BJ (cell line): ENCODE results near the gene FOXP1. TPM values are rescaled to one million over a fixed set of nuclear protein-coding genes. Genes with fewer than 3 reads are reported as not detected.

ENCODE experiments used
- CTCF ChIA-PET: fragments of 350-600 bp; formaldehyde crosslinking; extraction: SDS; loops from one replicate; lab custom pipeline; 2021; ENCODE audit warnings: antibody characterized with exemption, inconsistent platforms; lab: Yijun Ruan, JAX
- POLR2A ChIA-PET: fragments of 300-600 bp; sonication (Branson Sonifier 250); formaldehyde crosslinking; extraction: SDS; loops from one replicate; lab custom pipeline; 2021; ENCODE audit warnings: antibody characterized with exemption; lab: Charles Lee
- DNase-seq: peaks from one replicate; pipeline ENCODE4 v3.0.0-alpha.2; 2011; ENCODE audit warnings: low read depth
- H3K27me3 ChIP-seq: 2 replicates; pipeline ENCODE4 v1.6.0; 2011; ENCODE audit warnings: low read length; ENCODE audit not compliant: control insufficient read depth, insufficient read depth
- H3K36me3 ChIP-seq: 2 replicates; pipeline ENCODE4 v1.5.1; 2011; ENCODE audit warnings: low read length; ENCODE audit not compliant: control insufficient read depth, insufficient read depth
- H3K4me3 ChIP-seq: 2 replicates; pipeline ENCODE4 v1.5.1; 2011; ENCODE audit warnings: low read depth, mild to moderate bottlenecking, control low read depth, low read length
- polyA plus RNA-seq: library from polyadenylated mRNA; depleted of rRNA; stranded (reverse); fragments of >200 nt; gene quantifications from 2 replicates; pipeline ENCODE4 v1.2.3, GENCODE V29; 2011
- TF ChIP-seq, protein P1 (sequence below): IDR thresholded peaks from 2 replicates; pipeline ENCODE4 v1.5.1; 2011; ENCODE audit warnings: low read depth, mild to moderate bottlenecking, control low read depth, inconsistent platforms, low read length, moderate library complexity; ENCODE audit not compliant: insufficient read depth

FOXP1 gene
- polyA plus RNA-seq, 1 experiment = 37.0 TPM

- ChIA-PET CTCF (no interaction called here), POLR2A (no interaction called here)
- Histone ChIP-seq H3K4me3 (no peak overlapping the region), H3K36me3 (no peaks in the 10 kb centered on the region; the same call in 1 of the 2 replicates), H3K27me3 (no peaks in the 10 kb centered on the region)
- TF ChIP-seq, protein P1, sequence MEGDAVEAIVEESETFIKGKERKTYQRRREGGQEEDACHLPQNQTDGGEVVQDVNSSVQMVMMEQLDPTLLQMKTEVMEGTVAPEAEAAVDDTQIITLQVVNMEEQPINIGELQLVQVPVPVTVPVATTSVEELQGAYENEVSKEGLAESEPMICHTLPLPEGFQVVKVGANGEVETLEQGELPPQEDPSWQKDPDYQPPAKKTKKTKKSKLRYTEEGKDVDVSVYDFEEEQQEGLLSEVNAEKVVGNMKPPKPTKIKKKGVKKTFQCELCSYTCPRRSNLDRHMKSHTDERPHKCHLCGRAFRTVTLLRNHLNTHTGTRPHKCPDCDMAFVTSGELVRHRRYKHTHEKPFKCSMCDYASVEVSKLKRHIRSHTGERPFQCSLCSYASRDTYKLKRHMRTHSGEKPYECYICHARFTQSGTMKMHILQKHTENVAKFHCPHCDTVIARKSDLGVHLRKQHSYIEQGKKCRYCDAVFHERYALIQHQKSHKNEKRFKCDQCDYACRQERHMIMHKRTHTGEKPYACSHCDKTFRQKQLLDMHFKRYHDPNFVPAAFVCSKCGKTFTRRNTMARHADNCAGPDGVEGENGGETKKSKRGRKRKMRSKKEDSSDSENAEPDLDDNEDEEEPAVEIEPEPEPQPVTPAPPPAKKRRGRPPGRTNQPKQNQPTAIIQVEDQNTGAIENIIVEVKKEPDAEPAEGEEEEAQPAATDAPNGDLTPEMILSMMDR = no peak
- DNase-seq = no peak
These were observed 416.9 kb downstream of the FOXP1 start for GRCh38 chr3:71166339-71167240.

GRCh38 chr3:71164881-71165280 lies 418.6 kb downstream of the FOXP1 start:
- Histone ChIP-seq H3K36me3 (no peaks in the 10 kb centered on the region; the same call in 1 of the 2 replicates), H3K27me3 (no peaks in the 10 kb centered on the region), H3K4me3 (no peak overlapping the region)
- ChIA-PET POLR2A (interaction anchor here (0.6 kb wide), 1 partner anchor 261 kb away, joined by 9 read pairs; no protein-coding TSS in a partner anchor), CTCF (no interaction called here)
- TF ChIP-seq, protein P1 = no peak
- no peak for DNase-seq

DNA sequence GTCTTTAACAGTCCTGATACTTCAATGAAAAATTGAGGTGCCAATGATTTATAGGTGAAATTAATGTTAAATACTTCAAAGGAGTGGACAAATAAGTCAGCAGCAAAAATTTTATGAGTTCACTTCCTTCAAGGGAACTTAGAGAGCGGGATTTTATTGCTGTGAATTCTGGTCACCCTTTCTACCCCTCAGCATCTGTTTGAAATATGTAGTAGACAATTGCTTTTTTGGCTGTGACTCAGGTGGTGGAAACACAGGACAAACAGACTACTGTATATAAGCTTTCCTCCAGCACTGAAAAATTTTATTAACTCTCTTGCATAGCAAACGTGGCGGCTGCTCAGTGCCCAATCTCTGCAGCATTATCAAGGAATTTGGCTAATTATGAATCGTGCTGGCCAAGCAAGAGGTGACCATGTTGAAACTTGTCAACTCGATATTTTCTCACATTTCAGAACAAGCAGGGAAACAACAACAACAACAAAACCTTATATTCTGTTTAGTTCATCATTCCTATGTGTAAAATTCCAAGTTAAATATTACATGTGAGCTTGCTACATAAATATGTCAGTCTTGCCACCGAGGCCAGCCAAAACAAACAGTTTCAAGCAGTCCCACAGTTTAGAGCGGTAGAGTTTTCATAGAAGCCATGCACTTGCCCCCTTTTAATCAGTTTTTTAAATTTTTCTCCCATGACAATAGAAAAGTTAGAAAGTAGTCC lies 420.2 kb downstream of the FOXP1 start:
- Histone ChIP-seq H3K4me3 (no peak overlapping the region), H3K36me3 (no peaks in the 10 kb centered on the region), H3K27me3 (no peaks in the 10 kb centered on the region)
- TF ChIP-seq, protein P1 = no peak
- ChIA-PET CTCF (interaction anchor here (0.7 kb wide), 1 partner anchor 33 kb away, joined by 3 read pairs; no protein-coding TSS in a partner anchor), POLR2A (interaction anchor here (0.6 kb wide), 1 partner anchor 48 kb away, joined by 3 read pairs; no protein-coding TSS in a partner anchor)
- DNase-seq = peak; percentile 25

GRCh38 chr3:71162221-71162620 lies 421.3 kb downstream of the FOXP1 start:
- POLR2A ChIA-PET = no interaction called here
- Histone ChIP-seq H3K4me3 (no peak overlapping the region), H3K27me3 (no peaks in the 10 kb centered on the region), H3K36me3 (no peaks in the 10 kb centered on the region)
- no peak for DNase-seq
- CTCF ChIA-PET = interaction anchor here (0.7 to 1.4 kb wide), 4 partner anchors 10 to 34 kb away, joined by 3 to 5 read pairs (median 4); no protein-coding TSS in a partner anchor
- TF ChIP-seq, protein P1 = no peak
